ENCODE measurements around the gene TMEM219.

- TF ChIP-seq FOXJ3 (CRISPR knock-in tag; IDR thresholded peaks at IDR 0.05) (no peak), ZBTB33 (IDR thresholded peaks at IDR 0.05; ENCODE audit: borderline replicate concordance, low read depth) (no peak), SIN3A (IDR thresholded peaks at IDR 0.05; ENCODE audit: borderline replicate concordance, low read depth, low read length) (no peak), GABPA (IDR thresholded peaks at IDR 0.05; ENCODE audit: low read depth) (no peak)
Observed at GRCh38 chr16:29950806-29951461, 10.9 kb upstream of the TMEM219 start.

Measured in SK-N-SH (cell line).